Measurements from ENCODE around the gene SAA4. TPM values are rescaled to one million over a fixed set of nuclear protein-coding genes. Genes with fewer than 3 reads are reported as not detected.
A peak's percentile ranks its signal among the peaks of the same experiment; 100 is the strongest.

Gene SAA4
- total and polyA plus RNA-seq, 2 of the 8 experiments (the other 6 are each of a cell fraction or from before 2014, with no cell fraction given) = not detected

DNA sequence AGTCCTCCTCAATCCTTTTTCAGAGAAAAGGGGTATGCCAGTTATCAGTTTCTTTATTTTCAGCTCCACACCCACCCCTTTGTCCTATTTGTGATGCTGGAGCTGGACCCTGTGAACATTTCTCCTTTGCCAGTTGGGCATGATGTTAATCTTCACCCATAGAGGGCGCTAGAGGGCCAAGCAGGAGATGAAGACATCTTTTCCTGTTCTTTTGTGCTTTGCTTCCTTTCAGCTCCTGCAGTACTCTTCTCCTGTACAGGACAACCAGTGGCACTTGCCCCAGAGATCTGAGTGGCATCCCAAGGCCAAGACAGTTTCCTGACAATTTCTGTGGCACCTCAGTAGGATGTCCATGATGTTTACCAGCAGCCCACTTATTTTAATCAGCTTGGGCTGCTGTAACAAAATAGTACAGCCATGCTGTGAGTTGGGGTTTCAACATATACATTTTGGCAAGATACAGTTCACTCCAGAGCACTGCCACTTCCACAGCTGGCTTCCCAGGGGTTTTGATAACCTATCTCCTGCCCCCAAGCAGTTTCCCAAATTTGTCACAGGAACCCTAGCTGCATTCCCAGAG is 7.3 kb upstream of the SAA4 start:
- Histone ChIP-seq H2BK15ac (ENCODE audit: low read length) (no peak overlapping the region), H3K79me2 (ENCODE audit: control insufficient read depth in 1 of 2, insufficient read depth in 2 of 2, low read length in 2 of 2) (no peaks in the 10 kb centered on the region), H4K5ac (ENCODE audit: insufficient read length, low read depth, low read length) (no peak overlapping the region), H2BK120ac (replicated peaks; ENCODE audit: low read depth, low read length) (no peak overlapping the region), H3K27ac (ENCODE audit: low read depth, low read length) (no peak overlapping the region), H3K14ac (ENCODE audit: insufficient read length) (no peak overlapping the region), H3K23ac (ENCODE audit: insufficient read length) (no peak overlapping the region), H3K23me2 (ENCODE audit: low read depth, low read length) (no peaks in the 10 kb centered on the region), H2AK5ac (ENCODE audit: low read depth, low read length) (no peak overlapping the region), H3K79me1 (ENCODE audit: low read depth, low read length) (no peaks in the 10 kb centered on the region), H3K9me3 (ENCODE audit: insufficient read depth in 2 of 2, low read depth in 1 of 2, low read length in 1 of 2) (0 out of 4 replicates have a peak, but pooled peaks cover 0 to 2% of the 10 kb centered on the region in 2 experiments), H2BK5ac (ENCODE audit: low read depth, low read length) (no peak overlapping the region), H3K4me1 (replicated peaks in 1 of 4; ENCODE audit: control insufficient read depth in 3 of 4, insufficient read depth in 4 of 4, low read length in 3 of 4) (no peaks in the 10 kb centered on the region), H3K4ac (replicated peaks; ENCODE audit: insufficient read length, low read depth, low read length) (no peak overlapping the region), H2AFZ (ENCODE audit: low read length) (peak overlapping the region; percentile 60; the same call in 1 of the 2 replicates), H3K18ac (ENCODE audit: extremely low read depth, low read length) (no peak overlapping the region), H3K27me3 (replicated peaks in 1 of 4; ENCODE audit: control insufficient read depth in 3 of 4, extremely low read depth in 1 of 4, insufficient read depth in 3 of 4, low read length in 3 of 4) (no peaks in the 10 kb centered on the region), H3K9ac (replicated peaks in 1 of 4; ENCODE audit: extremely low read depth in 1 of 4, low read depth in 3 of 4, low read length in 3 of 4) (no peak overlapping the region), H4K91ac (replicated peaks; ENCODE audit: insufficient read length, low read length) (no peak overlapping the region), H2BK12ac (ENCODE audit: low read depth, low read length) (peak overlapping the region; percentile 53; the same call in 1 of the 2 replicates), H4K8ac (ENCODE audit: extremely low read depth, insufficient read depth, low read length) (no peak overlapping the region), H4K20me1 (replicated peaks in 1 of 2; ENCODE audit: control insufficient read depth in 1 of 2, insufficient read depth in 2 of 2, low read length in 2 of 2) (no peaks in the 10 kb centered on the region), H2BK20ac (ENCODE audit: low read length) (no peak overlapping the region), H3K4me3 (ENCODE audit: extremely low read depth in 1 of 4, insufficient read depth in 2 of 4, low read depth in 3 of 4, low read length in 4 of 4) (no peak overlapping the region), H3K56ac (replicated peaks; ENCODE audit: insufficient read length, low read depth, low read length) (no peak overlapping the region), H3K36me3 (ENCODE audit: control insufficient read depth in 2 of 4, insufficient read depth in 4 of 4, low read length in 3 of 4) (no peaks in the 10 kb centered on the region), H3K4me2 (ENCODE audit: insufficient read depth in 1 of 2, low read depth in 2 of 2, low read length in 2 of 2) (no peak overlapping the region)
- 0 out of 2 replicates have a peak, but pooled peaks have one; percentile 21 for TF ChIP-seq CREB1 (IDR thresholded peaks at IDR 0.05)
- TF ChIP-seq RAD21 (IDR thresholded peaks at IDR 0.05 in 1 of 2, conservative IDR thresholded peaks at IDR 0.05 in 1 of 2; ENCODE audit: low read depth in 2 of 2, low read length in 2 of 2) = peak; percentile 85 to 88
- peak; percentile 16 to 90 (median 69) for TF ChIP-seq CTCF (IDR thresholded peaks at IDR 0.05; ENCODE audit: control extremely low read depth in 1 of 3, insufficient read depth in 1 of 3, low read depth in 1 of 3, low read length in 3 of 3)
- TF ChIP-seq RBBP5 (IDR thresholded peaks at IDR 0.05; ENCODE audit: borderline replicate concordance, low read depth, low read length) = no peak
- TF ChIP-seq YY1 (IDR thresholded peaks at IDR 0.05; ENCODE audit: low read depth, low read length) = peak; percentile 40; the same call in 1 of the 2 replicates
- ChIA-PET CTCF (ENCODE audit: partially characterized antibody) (interaction anchor here (0.5 to 3.0 kb wide), 41 partner anchors 9 to 835 kb away, joined by 3 to 15 read pairs (median 4); partner anchors contain the start of gene SAA1), POLR2A (ENCODE audit: partially characterized antibody) (interaction anchor here (0.7 to 1.0 kb wide), 2 partner anchors 18 to 30 kb away, joined by 3 read pairs; no protein-coding TSS in a partner anchor)
- FAIRE-seq (no peak), DNase-seq (ENCODE audit: low read depth in 1 of 2, low spot score in 2 of 2) (peak; percentile 19 to 72)
- WGBS, 2 experiments (ENCODE audit: extremely low coverage in 1 of 2, insufficient coverage in 1 of 2, insufficient read length in 1 of 2, insufficient replicate concordance in 2 of 2, low coverage in 1 of 2, low lambda C conversion rate in 2 of 2, missing lambda C conversion rate in 1 of 2) = 8% methylated on average over 1 of the region's 1 CpG; no CpG with 5 or more reads in 1 of the 2 experiments
